Body of pancreas (tissue), 4 donors: Measurements from ENCODE around the gene RPL10.

ENCODE experiments used
- POLR2A ChIP-seq, 3 donors: fragments of 450-650 bp; IDR thresholded peaks; one replicate each; pipeline ENCODE4 v1.6.1; 2016; ENCODE audit warnings: antibody characterized with exemption in 3 of 3, mild to moderate bottlenecking in 2 of 3
- TF ChIP-seq, protein P1 (sequence below), 7 experiments: fragments of 450-650 bp in 4 of 7; fragments of 200-600 bp in 3 of 7; sonication (generic) in 3 of 7; IDR thresholded peaks; one replicate each; pipeline ENCODE4 v1.5.1; 2016 to 2019; ENCODE audit warnings: antibody characterized with exemption in 7 of 7

DNA sequence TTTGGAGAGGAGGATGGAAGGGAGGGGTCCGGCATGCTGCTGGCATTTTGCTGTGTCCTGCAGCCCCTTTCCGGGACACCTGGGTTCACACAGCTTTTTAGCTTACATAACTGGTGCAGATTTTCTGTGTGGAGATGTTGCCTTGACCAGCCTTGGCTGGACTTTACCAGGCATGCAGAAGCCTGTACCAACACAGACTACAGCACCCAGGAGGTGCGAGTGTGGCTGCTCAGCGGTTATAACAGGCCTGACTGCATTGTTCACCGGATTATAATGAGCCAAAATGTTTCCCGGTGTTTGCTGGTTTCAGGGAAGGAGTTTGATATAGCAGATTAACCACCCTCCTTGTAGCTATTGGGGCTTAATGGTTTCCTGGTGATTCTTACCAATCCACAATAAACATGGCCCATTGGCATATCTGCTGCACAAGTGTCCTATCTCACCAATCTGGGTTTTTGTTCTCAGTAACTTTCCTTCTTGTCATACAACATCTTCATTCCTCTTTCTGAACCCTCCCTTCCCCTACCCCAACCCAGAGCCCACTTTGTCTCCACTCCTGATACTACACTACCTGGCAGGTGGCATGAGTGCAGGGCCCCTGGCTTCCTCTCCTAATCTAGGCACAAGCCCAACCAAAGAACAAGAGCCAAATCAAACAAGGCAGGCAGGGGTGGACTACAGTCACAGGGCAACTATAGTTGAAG is 3.9 kb downstream of the RPL10 start:
- TF ChIP-seq, protein P1, sequence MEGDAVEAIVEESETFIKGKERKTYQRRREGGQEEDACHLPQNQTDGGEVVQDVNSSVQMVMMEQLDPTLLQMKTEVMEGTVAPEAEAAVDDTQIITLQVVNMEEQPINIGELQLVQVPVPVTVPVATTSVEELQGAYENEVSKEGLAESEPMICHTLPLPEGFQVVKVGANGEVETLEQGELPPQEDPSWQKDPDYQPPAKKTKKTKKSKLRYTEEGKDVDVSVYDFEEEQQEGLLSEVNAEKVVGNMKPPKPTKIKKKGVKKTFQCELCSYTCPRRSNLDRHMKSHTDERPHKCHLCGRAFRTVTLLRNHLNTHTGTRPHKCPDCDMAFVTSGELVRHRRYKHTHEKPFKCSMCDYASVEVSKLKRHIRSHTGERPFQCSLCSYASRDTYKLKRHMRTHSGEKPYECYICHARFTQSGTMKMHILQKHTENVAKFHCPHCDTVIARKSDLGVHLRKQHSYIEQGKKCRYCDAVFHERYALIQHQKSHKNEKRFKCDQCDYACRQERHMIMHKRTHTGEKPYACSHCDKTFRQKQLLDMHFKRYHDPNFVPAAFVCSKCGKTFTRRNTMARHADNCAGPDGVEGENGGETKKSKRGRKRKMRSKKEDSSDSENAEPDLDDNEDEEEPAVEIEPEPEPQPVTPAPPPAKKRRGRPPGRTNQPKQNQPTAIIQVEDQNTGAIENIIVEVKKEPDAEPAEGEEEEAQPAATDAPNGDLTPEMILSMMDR (IDR thresholded peaks at IDR 0.05), result no peak
- TF ChIP-seq POLR2A (IDR thresholded peaks at IDR 0.05), result no peak
